Cerebellar nuclear complex (tissue), 1 donor: ENCODE measurements around the gene EYA2.

ENCODE experiments used
- DNase-seq, 2 experiments: peaks; one replicate each; lab custom pipeline; 2025; lab: John Stamatoyannopoulos, UW

The EYA2 gene

DNA sequence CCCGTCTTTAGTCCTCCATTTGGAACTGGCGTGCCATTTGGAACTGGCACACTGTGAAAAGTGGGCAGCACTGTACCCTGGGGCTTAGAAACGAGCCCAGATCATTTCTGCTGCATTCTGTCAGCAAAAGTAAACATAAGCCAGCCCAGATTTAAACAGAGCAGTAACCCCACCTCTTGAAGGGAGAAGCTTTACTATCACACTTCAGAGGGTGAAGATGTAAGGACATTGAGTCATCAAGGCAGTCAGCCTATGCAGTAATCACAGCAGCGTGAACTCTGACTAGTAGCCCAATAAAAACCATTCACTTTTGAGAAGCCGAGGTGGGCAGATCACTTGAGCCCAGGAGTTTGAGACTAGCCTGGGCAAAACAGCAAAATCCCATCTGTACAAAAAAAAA lies 216.9 kb downstream of the EYA2 start:
- no peak for DNase-seq

GRCh38 chr20:47113362-47114109 lies 218.9 kb downstream of the EYA2 start:
- DNase-seq: no peak

DNA sequence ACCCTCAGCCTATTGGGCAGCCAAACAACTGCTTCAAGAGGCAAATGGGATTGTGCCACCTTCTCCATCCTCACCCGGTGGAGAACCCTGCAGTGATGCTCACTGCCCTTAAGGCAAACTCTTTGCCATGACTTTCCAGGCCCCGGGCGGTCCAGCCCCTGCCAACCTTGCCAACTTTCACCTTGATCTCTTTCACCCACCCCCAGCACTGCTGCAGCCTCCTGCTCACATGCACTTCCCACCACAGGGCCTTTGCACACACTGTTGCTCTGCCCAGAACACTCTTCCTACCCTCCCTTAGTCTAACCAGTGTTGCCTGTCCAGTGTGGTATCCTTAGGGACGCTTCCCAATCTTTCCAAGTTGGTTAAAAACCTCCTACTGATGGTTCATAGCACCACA lies 221.1 kb downstream of the EYA2 start:
- DNase-seq: no peak

DNA sequence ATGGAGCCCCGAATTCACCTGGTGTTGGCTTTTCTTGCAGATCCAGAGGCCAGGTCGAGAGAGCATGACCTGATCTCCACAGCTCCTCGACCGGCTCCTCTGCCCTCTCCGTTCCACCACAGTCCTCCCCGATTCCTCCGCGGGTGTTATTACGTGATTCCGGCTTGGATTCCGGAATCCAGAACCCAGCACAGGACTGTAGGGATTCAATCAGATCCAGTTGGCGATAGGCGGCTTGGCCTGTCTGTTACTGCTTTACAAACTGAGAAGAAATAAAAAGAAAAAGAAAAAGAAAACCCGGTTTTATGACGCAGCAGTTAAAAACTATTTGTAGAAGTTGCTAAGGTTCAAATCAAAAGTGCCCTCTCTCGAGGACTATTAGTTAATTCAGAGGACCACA lies 222.7 kb downstream of the EYA2 start:
- no peak for DNase-seq

DNA sequence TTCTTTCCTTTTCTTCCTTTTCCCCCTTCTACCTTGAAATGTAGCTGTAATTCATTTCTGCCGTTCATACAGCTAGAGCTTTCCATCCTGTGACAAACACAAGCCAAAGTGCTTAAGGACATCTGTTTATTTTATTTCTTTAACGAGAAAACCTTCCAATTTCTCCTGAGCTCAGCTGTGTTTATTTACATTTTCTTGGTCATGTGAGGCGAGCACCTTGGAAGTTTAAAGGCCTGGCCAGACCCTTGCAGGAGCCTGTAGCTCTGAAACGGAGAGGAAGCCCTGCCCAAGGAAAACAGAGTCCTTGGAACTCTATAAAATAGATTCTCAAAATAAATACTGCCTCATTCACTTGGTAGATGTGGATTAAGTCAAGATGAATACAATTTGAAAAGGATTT lies 223.1 kb downstream of the EYA2 start:
- no peak for DNase-seq

GRCh38 chr20:47118206-47118605 lies 223.6 kb downstream of the EYA2 start:
- no peak for DNase-seq

DNA sequence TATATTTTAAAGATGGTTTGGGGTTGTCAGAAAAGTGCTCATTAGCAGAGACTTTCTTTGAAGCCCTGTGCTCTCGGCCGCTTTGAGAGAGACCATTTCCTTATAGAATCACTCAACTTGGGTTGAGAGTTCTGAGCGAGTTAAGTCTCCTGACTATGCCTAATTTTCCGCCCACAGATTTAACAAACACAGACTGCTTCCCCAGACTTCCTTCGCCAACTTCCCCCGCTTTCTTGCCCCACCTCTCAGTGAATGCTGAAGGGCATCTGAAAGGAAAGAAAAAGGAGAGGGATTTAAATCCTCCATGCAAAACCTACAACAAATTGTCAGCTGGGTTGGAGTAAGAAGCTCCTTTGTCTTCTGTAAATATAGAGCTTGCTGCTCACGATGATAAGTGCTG lies 224.0 kb downstream of the EYA2 start:
- no peak for DNase-seq

DNA sequence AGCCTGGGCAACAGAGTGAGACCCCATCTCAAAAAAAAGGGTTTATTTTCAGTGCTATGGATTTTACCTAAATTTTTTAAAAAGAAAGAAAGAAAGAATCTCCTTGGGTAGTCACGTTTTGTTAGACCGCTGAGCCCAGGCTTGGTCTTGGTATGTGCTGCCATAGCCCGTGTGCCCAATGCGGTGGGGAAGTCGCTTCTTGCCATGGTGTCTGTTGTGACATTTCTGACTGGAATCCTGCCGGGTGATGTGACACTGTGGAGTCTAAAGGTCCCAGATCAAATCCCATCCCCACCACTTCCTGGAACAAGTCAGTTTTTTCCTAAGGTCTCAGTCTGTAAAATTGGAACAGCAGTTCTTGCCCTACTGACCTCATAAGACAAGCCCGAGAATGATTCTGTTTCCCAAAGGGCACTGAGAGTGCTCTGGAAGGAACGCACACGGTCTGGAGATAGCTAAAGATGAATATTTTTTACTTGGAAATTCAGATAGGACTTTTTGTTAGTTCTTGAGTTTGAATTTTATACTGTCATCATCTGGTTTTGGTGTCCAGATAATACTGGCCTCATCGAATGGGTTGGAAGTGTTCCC lies 225.8 kb downstream of the EYA2 start:
- DNase-seq: no peak

DNA sequence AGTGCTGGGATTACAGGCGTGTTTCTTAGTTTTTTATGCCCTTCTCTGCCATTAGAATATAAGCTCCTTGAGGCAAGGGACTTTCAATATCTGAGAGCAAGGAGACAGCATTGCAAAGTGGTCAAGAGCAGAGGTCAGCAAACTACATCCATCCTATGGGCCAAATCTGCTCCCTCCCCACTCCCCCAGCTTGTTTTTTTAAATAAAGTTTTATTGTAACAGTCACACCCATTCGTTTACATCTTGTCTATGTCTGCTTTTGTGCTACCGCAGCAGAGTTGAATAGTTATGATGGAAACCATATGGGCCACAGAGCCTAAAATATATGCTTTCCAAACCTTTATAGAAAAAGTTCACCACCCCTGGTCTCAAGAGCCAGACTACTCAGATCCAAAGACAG lies 227.9 kb downstream of the EYA2 start:
- DNase-seq: no peak

DNA sequence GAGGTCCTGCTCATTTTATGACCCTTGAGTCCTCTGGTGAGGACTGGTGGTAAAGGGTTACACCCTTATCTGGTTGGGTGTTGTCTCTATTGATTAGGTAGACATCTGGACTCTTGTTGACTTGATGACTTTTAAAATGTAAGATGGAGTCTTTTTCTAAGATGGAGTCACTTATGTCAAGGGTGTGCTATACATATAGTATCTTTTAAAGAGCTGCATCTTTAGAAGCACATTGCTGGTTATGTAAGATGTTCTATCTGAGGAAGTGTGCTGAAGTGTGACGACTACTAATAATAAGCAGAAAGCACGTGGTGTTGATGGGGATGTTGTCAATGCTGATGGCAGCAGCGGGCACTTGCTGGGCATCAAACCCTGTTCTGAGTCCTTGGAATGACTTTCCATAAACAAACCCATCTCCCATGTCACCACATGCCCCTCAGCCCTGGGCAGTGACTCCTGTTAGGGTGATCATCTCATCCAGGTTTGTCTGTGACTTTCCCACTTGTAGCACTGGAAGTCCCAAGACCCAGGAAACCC lies 229.6 kb downstream of the EYA2 start:
- no peak for DNase-seq

DNA sequence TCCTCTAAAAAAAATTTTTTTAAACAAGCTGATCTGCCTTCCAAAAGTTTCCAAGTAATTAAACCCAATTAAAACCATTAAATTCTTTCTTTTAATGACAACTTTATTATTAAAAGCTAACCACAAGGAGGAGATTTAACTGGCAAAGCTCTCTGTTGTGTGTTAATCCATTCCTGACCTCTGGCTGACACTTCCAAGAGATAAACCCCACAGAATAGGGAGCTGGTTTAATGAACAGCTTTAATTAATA lies 230.8 kb downstream of the EYA2 start:
- no peak for DNase-seq

DNA sequence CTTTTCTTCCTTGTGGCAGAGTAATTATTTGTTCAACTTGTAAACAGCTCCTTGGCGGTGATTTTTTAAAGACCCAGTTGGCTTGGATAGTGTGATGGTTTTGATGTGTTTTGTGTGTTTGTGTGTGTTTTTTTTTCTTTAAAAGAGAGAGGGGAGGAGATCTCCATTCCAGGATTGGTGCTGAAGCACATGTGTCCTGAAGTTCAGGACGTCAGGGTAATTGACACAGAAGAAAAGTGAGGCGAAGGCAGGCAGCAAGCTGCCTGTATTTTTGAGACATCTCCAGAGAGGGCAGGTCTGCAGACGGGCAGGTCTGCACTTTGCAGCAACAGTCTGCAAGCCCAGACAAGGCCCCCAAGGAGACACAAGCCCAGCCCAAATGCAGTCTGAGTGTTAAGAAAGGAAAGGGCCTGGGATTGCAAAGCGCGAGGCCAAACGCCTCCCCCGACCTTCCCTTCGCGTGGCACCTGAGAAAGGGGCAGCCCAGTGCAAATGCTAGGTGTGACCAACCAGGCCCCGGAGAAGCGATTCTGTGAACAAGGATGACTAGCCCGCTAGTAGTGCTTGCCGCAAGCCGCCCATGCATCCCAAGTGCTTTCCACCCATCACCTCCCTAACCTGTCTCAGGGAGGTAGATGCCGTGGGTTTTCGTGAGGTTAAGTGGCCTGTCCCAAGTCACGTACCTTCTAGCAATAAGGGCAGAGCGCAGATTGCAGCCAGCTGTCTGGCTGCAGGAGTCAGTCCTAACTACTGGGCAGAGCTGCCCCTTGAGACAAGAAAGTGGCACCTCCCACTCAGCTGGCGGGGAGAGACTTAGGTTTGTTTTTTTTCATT lies 231.3 kb downstream of the EYA2 start:
- no peak for DNase-seq

GRCh38 chr20:47126709-47127108 lies 232.1 kb downstream of the EYA2 start:
- DNase-seq: no peak

- DNase-seq: no peak
Observed at GRCh38 chr20:47127546-47127945, 232.9 kb downstream of the EYA2 start.

DNA sequence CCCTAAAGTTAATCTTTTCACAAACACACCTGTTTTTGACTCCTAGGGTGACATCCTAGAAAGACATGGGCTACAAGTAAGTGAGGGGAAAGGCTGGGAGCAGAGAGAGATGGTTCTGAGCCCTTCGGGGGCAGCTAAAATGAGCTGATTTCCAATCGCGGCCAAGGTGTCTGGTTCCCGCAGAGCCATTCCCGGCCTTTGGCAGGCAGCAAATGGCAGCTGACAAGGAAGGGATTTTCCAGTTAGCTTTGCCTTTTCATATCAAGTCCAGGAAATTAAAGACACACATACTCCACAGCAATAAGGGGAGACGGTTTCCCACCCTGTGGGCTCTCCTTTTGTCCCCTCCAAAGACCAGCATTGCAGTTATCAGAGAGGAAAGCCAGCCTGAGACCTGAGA lies 233.4 kb downstream of the EYA2 start:
- no peak for DNase-seq

GRCh38 chr20:47129306-47129705 lies 234.7 kb downstream of the EYA2 start:
- no peak for DNase-seq

- no peak for DNase-seq
Observed at GRCh38 chr20:47133809-47134456, 239.3 kb downstream of the EYA2 start.

DNA sequence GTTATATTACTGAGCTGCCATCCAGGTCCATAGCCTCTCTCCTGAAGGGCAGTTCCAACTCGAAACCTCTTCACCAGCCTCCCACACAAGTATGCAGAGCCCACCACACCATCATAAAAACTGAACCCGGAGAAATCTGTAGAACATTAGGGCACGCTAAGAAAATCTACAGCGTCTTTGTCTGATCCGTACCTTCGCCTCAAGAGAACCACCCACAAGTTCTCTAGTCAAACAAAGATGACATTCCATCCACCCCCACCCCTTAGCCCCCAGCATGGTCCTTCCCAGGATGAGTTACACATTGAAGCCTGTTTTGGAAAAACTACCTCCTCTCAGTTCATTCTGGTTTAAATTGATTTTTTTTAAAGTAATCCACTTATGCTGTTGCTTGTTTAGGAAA lies 242.1 kb downstream of the EYA2 start:
- DNase-seq: no peak

DNA sequence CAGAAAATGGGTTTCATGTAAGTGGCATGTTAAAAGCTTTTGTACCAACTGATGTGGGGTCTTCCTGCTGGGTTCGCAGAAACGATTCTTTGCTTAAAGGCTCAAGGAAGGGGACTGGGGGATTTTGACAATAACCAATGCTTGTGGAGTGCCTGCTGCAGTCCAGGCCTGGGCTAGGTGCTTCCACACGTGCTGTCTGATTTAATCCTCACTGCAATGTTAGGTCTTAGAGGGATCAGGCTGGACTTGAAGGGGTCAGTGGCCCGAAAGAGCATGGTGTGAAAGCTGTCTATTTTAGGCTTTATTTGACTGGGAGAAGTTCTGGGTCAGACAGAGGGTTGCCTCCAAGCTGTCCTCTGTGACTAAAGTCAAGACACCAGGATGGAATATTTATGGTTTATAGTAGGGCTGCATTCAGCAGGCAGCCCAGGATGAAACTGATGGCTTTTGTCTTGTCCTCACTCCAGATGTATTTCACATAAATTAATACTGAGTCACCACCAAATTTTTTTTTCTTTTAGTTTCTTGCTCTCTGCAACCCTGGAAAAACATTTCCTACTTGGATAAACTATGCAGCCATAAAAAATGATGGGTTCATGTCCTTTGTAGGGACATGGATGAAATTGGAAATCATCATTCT lies 242.7 kb downstream of the EYA2 start:
- DNase-seq: no peak

DNA sequence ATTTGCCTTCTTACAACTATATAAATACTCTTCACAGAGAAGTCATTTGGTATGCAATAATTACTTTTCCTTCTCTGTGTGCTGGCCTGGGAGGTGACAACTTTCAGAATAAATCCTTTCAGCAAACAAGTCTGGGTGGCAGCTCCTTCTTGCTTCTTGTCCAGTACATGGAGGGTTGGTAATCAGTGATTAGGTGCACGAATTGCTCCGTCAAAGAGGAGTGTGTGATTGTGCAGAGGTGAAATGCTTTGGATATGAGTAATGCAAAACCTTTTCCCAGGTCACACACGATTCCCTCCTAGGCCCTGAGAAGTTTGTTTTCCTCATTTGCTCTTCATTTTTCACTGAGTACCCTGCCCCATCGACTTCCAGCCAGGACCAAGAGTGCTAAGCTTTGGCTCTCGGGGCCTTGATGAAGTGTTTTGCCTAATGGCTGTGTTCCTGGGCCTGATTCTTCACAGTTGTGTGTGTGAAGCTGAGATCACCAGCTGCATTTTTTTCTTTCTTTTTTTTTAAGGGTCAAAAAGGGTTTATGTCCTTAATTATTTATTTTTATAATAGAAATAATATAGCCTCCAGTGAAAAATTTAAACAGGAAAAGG lies 245.4 kb downstream of the EYA2 start:
- no peak for DNase-seq

DNA sequence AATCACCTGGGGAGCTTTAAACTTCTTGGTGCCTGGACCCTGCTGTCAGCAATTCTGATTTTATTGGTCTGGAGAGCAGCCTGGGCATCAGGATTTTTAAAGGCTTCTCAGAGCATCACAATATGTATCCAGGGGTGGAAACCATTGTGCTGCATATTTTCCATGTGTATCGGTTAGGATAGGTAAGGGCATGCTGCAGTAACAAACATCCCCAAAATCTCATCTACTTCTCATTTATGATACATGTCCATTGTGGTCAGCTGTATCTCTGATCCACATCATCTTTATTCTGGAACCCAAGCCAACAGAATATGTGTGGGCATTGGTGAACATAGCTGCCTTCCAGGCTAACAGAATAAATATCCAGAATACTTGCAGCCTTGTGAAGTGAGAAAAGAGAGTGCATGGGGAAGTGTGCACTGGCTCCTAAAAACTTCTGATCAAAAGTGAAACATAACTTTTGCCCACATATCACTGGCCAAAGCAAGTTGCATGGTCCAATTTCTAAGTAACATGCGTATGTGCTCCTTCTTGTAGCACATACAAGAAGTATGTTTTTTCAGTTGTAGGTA lies 246.8 kb downstream of the EYA2 start:
- no peak for DNase-seq
